ENCODE measurements around the gene KLHL42.

KLHL42 gene

DNA sequence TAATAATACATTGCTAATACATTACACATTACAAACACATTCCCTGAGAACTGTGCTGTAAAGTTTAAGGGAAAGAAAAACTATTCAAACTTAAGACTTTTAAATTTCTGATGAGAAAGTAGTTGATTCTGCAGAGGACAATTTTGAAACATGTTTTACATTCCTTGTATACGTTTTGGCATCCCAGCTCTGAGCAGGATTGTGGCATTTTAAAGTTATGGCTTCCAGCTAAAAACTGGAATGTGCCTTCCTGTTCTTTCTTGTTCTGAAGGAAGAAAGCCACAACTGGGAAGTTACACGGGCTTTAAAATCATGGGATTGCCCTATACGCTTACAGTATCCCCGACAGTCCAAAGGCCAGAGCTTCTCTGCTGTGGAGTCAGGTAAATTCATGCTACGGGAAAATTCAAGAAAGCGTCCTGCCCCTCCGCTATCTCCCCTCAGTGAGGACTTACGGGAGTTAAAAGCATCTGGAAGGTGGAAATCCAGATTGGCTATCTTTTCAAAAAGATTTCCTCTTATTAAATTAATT is 10.8 kb upstream of the KLHL42 start:
- TF ChIP-seq, protein P1, sequence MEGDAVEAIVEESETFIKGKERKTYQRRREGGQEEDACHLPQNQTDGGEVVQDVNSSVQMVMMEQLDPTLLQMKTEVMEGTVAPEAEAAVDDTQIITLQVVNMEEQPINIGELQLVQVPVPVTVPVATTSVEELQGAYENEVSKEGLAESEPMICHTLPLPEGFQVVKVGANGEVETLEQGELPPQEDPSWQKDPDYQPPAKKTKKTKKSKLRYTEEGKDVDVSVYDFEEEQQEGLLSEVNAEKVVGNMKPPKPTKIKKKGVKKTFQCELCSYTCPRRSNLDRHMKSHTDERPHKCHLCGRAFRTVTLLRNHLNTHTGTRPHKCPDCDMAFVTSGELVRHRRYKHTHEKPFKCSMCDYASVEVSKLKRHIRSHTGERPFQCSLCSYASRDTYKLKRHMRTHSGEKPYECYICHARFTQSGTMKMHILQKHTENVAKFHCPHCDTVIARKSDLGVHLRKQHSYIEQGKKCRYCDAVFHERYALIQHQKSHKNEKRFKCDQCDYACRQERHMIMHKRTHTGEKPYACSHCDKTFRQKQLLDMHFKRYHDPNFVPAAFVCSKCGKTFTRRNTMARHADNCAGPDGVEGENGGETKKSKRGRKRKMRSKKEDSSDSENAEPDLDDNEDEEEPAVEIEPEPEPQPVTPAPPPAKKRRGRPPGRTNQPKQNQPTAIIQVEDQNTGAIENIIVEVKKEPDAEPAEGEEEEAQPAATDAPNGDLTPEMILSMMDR (IDR thresholded peaks at IDR 0.05; ENCODE audit: low read depth, low read length): no peak
- no peak overlapping the region for H3K4me3 ChIP-seq (replicated peaks in 1 of 2; ENCODE audit: low read depth in 2 of 2, low read length in 2 of 2)

DNA sequence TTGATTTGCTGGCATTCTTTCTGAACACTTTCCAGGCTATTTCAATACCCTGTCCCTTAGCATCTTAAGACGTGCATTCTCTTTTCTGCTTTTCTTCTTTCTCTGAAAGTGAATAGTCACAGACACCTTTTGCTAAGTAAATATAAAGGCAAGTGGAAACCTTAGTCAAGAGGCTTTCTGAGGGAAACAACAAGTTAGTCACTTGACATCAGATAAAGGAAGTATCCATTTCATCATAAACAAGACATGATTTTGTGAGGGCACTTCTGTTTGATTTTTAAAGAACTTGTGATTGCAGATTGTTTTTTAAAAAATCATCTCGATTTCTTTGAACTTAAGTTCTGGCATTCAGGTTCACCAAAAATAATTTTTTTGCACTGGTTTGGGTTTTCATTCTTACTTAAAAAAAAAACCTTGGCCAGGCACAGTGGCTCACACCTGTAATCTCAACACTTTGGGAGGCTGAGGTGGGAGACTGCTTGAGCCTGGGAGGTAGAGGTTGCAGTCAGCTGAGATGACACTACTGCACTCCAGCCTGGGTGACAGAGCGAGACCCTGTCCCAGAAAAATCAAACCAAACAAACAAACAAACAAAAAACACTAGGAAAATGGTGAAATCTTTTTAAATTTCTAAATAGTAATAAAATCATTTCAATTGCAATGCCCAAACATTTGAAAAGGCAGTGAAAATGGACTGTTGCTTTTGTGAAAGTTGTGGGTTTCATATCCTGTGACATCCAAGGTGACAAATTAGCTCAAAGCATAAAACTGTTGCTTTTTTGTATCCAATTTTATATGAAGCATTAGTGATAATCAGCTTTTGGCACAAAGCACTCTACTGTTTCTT is 8.3 kb upstream of the KLHL42 start:
- TF ChIP-seq, protein P1 (IDR thresholded peaks at IDR 0.05; ENCODE audit: low read depth, low read length): no peak
- H3K4me3 ChIP-seq (replicated peaks in 1 of 2; ENCODE audit: low read depth in 2 of 2, low read length in 2 of 2): no peak overlapping the region
- DNase-seq (ENCODE audit: low read depth in 2 of 2): no peak

More for the DNA sequence above, 10.8 kb upstream of the KLHL42 start:
- no peak for DNase-seq (ENCODE audit: low read depth in 2 of 2)

- TF ChIP-seq, protein P1 (IDR thresholded peaks at IDR 0.05; ENCODE audit: low read depth, low read length): no peak
- no peak overlapping the region for H3K4me3 ChIP-seq (replicated peaks in 1 of 2; ENCODE audit: low read depth in 2 of 2, low read length in 2 of 2)
Measured at GRCh38 chr12:27772328-27773049, 7.5 kb upstream of the KLHL42 start.

DNA sequence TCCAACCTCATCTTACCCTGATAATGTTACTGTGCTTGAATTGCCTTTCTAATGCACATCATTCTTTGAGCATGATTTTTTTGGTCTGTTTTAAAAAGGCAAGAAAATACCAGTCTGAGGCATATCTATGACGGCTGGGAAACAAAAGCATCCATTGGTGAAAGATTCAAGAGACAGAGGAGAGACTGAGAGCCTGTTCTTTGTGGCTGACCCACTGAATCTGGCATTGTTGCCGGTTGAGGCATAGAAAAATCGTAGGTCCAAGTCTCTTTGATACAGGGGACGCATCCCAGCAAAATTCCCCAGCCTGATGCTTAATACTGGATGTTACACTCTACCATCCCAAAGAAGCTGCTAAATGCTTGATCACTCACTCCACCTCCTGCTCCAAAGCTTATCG is 2.9 kb upstream of the KLHL42 start:
- no peak for DNase-seq (ENCODE audit: low read depth in 2 of 2)
- TF ChIP-seq, protein P1 (IDR thresholded peaks at IDR 0.05; ENCODE audit: low read depth, low read length): no peak
- H3K4me3 ChIP-seq (replicated peaks in 1 of 2; ENCODE audit: low read depth in 2 of 2, low read length in 2 of 2): no peak overlapping the region

More at GRCh38 chr12:27772328-27773049, 7.5 kb upstream of the KLHL42 start:
- DNase-seq (ENCODE audit: low read depth in 2 of 2): peak in 1 of 2 donors; percentile 9

DNA sequence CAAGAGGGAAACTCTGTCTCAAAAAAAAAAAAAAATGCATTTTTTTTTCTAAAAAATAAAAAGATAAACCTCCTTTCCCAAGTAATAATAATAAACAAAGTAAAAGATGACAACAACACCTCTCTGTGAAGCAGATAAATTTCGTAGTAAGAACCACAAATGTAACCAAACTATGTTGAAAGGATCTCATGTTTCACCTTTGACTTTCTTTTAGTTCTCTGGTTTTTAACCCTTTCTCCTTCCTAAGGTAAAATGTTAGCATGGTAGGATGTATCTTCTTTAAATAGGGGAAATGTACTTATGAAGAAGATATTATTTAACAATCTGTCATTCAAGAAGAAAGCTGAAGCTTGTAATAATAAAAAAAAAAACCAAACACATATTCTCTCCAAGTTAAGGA is 1.8 kb upstream of the KLHL42 start:
- DNase-seq (ENCODE audit: low read depth in 2 of 2): no peak
- H3K4me3 ChIP-seq (replicated peaks in 1 of 2; ENCODE audit: low read depth in 2 of 2, low read length in 2 of 2): no peak overlapping the region
- TF ChIP-seq, protein P1 (IDR thresholded peaks at IDR 0.05; ENCODE audit: low read depth, low read length): no peak

GRCh38 chr12:27779416-27779919 is 565 bp upstream of the KLHL42 start:
- DNase-seq (ENCODE audit: low read depth in 2 of 2): peak; percentile 5 to 29
- TF ChIP-seq, protein P1 (IDR thresholded peaks at IDR 0.05; ENCODE audit: low read depth, low read length): no peak
- peak overlapping the region; percentile 58 to 70 for H3K4me3 ChIP-seq (replicated peaks in 1 of 2; ENCODE audit: low read depth in 2 of 2, low read length in 2 of 2)

Measured in cardiac fibroblast (primary cell).